Testis (tissue), 2 donors: Measurements from ENCODE around the gene BTLA.

Source experiments
- CTCF ChIP-seq, 3 experiments: fragments of 450-650 bp in 2 of 3; fragments of 200-600 bp in 1 of 3; sonication (generic) in 1 of 3; IDR thresholded peaks; one replicate each; pipeline ENCODE4 v1.5.1; 2016 to 2019; ENCODE audit warnings: antibody characterized with exemption in 3 of 3, mild to moderate bottlenecking in 2 of 3, moderate library complexity in 1 of 3
- POLR2A ChIP-seq: fragments of 450-650 bp; IDR thresholded peaks from one replicate; pipeline ENCODE4 v1.6.1; 2017; ENCODE audit warnings: antibody characterized with exemption, mild to moderate bottlenecking, moderate library complexity

GRCh38 chr3:112470788-112471187, 28.5 kb downstream of the BTLA start:
- TF ChIP-seq CTCF (IDR thresholded peaks at IDR 0.05) (no peak), POLR2A (no peak)
